Endothelial cell of umbilical vein (primary cell): ENCODE measurements around the gene AADAT. TPM values are rescaled to one million over a fixed set of nuclear protein-coding genes. Genes with fewer than 3 reads are reported as not detected.

Experiments used
- BruUV-seq: library from RNA; stranded (reverse); fragments of 400-500 nt; replicated peaks from 2 replicates; lab custom pipeline; 2021; lab: Mats Ljungman, UMichigan
- CTCF ChIA-PET: fragments of 300-600, 350-600 bp; sonication (Branson Sonifier 250); formaldehyde crosslinking; loops from one replicate; lab custom pipeline; 2021; ENCODE audit warnings: antibody characterized with exemption, inconsistent platforms; lab: Charles Lee
- POLR2A ChIA-PET: fragments of 300-600, 350-600 bp; sonication (Branson Sonifier 250); formaldehyde crosslinking; loops from one replicate; lab custom pipeline; 2021; ENCODE audit warnings: antibody characterized with exemption, inconsistent platforms; lab: Charles Lee
- DNase-seq: peaks from one replicate; pipeline ENCODE4 v3.0.0-alpha.2; 2011; ENCODE audit warnings: low read depth, low spot score
- FAIRE-seq: peaks from 2 replicates; lab custom pipeline; 2011; peaks lifted over from hg19 to GRCh38; lab: Jason Lieb, UNC
- H2AFZ ChIP-seq: 2 replicates; pipeline ENCODE4 v1.6.0; 2012; ENCODE audit warnings: low read depth, low read length, control low read depth, inconsistent platforms
- H3K27ac ChIP-seq: 2 replicates; pipeline ENCODE4 v1.5.1; 2011; ENCODE audit warnings: low read depth, mild to moderate bottlenecking, control low read depth, low read length, moderate library complexity; ENCODE audit not compliant: insufficient read depth
- H3K27me3 ChIP-seq, 2 experiments: 2 replicates each; pipeline versions ENCODE4 v1.6.0 to v1.6.1; 2011; ENCODE audit warnings: low read length in 2 of 2, mixed read lengths in 1 of 2; ENCODE audit not compliant: control insufficient read depth in 2 of 2, insufficient read depth in 2 of 2
- H3K36me3 ChIP-seq, 2 experiments: 2 replicates in 1 of 2; 3 replicates in 1 of 2; pipeline ENCODE4 v1.5.1; 2011; ENCODE audit warnings: low read length in 2 of 2, mild to moderate bottlenecking in 1 of 2, moderate library complexity in 1 of 2; ENCODE audit not compliant: control insufficient read depth in 2 of 2, insufficient read depth in 2 of 2; ENCODE audit errors: extremely low read depth in 1 of 2
- H3K4me1 ChIP-seq: 3 replicates; pipeline ENCODE4 v1.5.1; 2011; ENCODE audit warnings: mild to moderate bottlenecking, low read length; ENCODE audit not compliant: control insufficient read depth, insufficient read depth; ENCODE audit errors: extremely low read depth
- H3K4me2 ChIP-seq: 2 replicates; pipeline ENCODE4 v1.6.1; 2011; ENCODE audit warnings: low read length, control low read depth, mixed read lengths; ENCODE audit not compliant: insufficient read depth
- H3K4me3 ChIP-seq, 3 experiments: fragments of 200-600 bp in 1 of 3; sonication (generic), shearing (Covaris generic) in 1 of 3; replicated peaks in 1 of 3; 2 replicates each; pipeline ENCODE4 v1.5.1; 2011 to 2016; ENCODE audit warnings: control low read depth in 3 of 3, low read length in 3 of 3, mild to moderate bottlenecking in 2 of 3, inconsistent platforms in 1 of 3, low read depth in 1 of 3, moderate library complexity in 1 of 3; ENCODE audit not compliant: insufficient read depth in 1 of 3
- H3K79me2 ChIP-seq: 2 replicates; pipeline ENCODE4 v1.6.0; 2012; ENCODE audit warnings: low read length, inconsistent platforms; ENCODE audit not compliant: control insufficient read depth, insufficient read depth
- H3K9ac ChIP-seq: replicated peaks from 2 replicates; pipeline ENCODE3; 2011; ENCODE audit warnings: low read length, control low read depth; ENCODE audit not compliant: insufficient read depth; ENCODE audit errors: extremely low read depth
- H3K9me1 ChIP-seq: replicated peaks from 3 replicates; pipeline ENCODE4 v1.6.0; 2011; ENCODE audit warnings: mild to moderate bottlenecking, low read length; ENCODE audit not compliant: control insufficient read depth, insufficient read depth; ENCODE audit errors: extremely low read depth
- H3K9me3 ChIP-seq: replicated peaks from 2 replicates; pipeline ENCODE4 v1.5.1; 2012; ENCODE audit warnings: low read length, inconsistent platforms; ENCODE audit not compliant: control insufficient read depth, insufficient read depth
- H4K20me1 ChIP-seq: replicated peaks from 2 replicates; pipeline ENCODE3; 2011; ENCODE audit warnings: mild to moderate bottlenecking, low read length; ENCODE audit not compliant: control insufficient read depth, insufficient read depth; ENCODE audit errors: extremely low read depth
- GATA2 ChIP-seq: IDR thresholded peaks from 2 replicates; pipeline ENCODE4 v1.7.0; 2011; ENCODE audit warnings: low read depth, mild to moderate bottlenecking, moderate library complexity, mixed read lengths, low read length; ENCODE audit not compliant: insufficient read length, insufficient read depth
- POLR2A ChIP-seq: IDR thresholded peaks from 2 replicates; pipeline ENCODE4 v1.6.1; 2012; ENCODE audit warnings: low read depth, mild to moderate bottlenecking, control low read depth, low read length
- POLR2AphosphoS5 ChIP-seq: IDR thresholded peaks from 2 replicates; pipeline ENCODE4 v1.6.1; 2012; ENCODE audit warnings: low read depth, mild to moderate bottlenecking, control low read depth, low read length, moderate library complexity; ENCODE audit not compliant: insufficient read depth
- dilution Hi-C: fragments of 300-500 bp; cut with MboI; formaldehyde crosslinking; loops from one replicate; pipeline ENCODE4 v1.15.0; 2019; ENCODE audit warnings: low sequenced_read_pairs; ENCODE audit not compliant: extremely low pct_ligation_motif_present
- intact Hi-C: fragments of 100-400 bp; cut with micrococcal nuclease; formaldehyde crosslinking; loops from one replicate; pipeline ENCODE4 v1.10.0; 2022
- polyA plus RNA-seq, 4 experiments: library from polyadenylated mRNA; depleted of rRNA in 3 of 4; stranded (reverse) in 3 of 4; unstranded in 1 of 4; fragments of >200 nt; gene quantifications; 2 replicates each; pipeline versions ENCODE4 v1.2.1 to v1.2.3, GENCODE V29; 2011 to 2012; ENCODE audit warnings: missing spikeins in 1 of 4
- total RNA-seq: library from RNA; stranded (reverse); gene quantifications from 2 replicates; pipeline ENCODE4 v1.2.3, GENCODE V29; 2021
- TF ChIP-seq, protein P1 (sequence below): IDR thresholded peaks from 2 replicates; pipeline ENCODE4 v1.6.1; 2011; ENCODE audit not compliant: insufficient read depth, insufficient read length
- TF ChIP-seq, protein P2 (sequence below), 2 donors: IDR thresholded peaks; 1 replicate in 1 of 2; 2 replicates in 1 of 2; pipeline ENCODE4 v1.5.1; 2011; ENCODE audit warnings: low read length in 2 of 2, mild to moderate bottlenecking in 2 of 2, moderate library complexity in 2 of 2, control low read depth in 1 of 2, inconsistent platforms in 1 of 2, low read depth in 1 of 2; ENCODE audit not compliant: insufficient read depth in 1 of 2; ENCODE audit errors: extremely low read depth in 1 of 2

The AADAT gene
- total and polyA plus RNA-seq, 2 donors (not counting 3 experiments of a cell fraction or from before 2014, with no cell fraction given), result 1.8 to 2.5 TPM

DNA sequence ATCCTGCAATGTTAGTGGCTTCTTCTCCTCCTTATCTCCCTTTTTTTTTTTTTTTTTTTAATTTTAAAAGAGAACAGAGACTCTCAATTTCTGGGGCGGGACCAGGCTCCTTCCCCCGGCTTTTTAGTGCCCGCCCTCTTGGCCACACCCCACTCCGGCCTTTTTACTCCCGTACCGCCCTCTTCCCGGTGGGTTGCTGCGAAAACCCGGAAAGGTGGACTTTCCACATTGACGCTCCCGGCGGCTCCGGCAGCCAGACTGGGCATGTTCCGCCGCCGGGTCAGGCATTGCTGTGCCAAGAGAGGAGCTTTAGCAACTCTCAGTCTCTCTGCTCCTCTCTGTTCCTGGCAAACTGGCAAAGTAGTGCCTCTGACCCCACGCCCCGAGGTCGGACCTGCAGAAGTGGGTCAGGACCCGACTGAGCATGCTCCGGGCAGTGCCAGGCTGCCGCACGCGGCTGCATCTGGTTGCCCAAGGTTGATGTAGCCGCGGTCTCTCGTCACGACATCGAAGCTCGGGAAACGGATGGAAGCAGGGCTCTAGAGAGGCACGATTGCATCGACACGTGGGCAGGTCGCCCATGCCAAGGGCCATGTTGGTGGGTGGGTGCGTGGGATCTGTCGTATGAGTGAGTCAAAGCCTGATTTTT lies 62.5 kb downstream of the AADAT start:
- peaks cover 26 to 55% of the 10 kb centered on the region in 2 experiments for H3K27me3 ChIP-seq
- CTCF ChIA-PET, result interaction anchor here (1.0 to 1.2 kb wide), 2 partner anchors 217 to 414 kb away, joined by 4 to 5 read pairs; no protein-coding TSS in a partner anchor
- intact Hi-C loops, result loop anchor here (1.0 kb wide), 2 partner anchors 407 to 415 kb away; partner anchors contain the start of genes CLCN3 and NEK1
- dilution Hi-C loops, result no loop called here
- no peaks in the 10 kb centered on the region for H3K36me3 ChIP-seq
- H4K20me1 ChIP-seq, result no peaks in the 10 kb centered on the region
- peak overlapping the region; percentile 99 for H3K4me2 ChIP-seq
- POLR2A ChIA-PET, result no interaction called here
- FAIRE-seq, result peak; percentile 79
- H3K4me1 ChIP-seq, result peaks cover 11% of the 10 kb centered on the region
- no peak for TF ChIP-seq GATA2
- TF ChIP-seq, protein P1, sequence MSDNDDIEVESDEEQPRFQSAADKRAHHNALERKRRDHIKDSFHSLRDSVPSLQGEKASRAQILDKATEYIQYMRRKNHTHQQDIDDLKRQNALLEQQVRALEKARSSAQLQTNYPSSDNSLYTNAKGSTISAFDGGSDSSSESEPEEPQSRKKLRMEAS, result peak; percentile 73
- peak overlapping the region; percentile 37 to 93 (median 92) for H3K4me3 ChIP-seq
- peak overlapping the region; percentile 100 for H2AFZ ChIP-seq
- H3K9ac ChIP-seq, result peak overlapping the region; percentile 75
- no peak overlapping the region for H3K27ac ChIP-seq
- BruUV-seq, result no TSS peak
- H3K79me2 ChIP-seq, result no peaks in the 10 kb centered on the region
- no peaks in the 10 kb centered on the region for H3K9me1 ChIP-seq
- H3K9me3 ChIP-seq, result no peaks in the 10 kb centered on the region
- peak; percentile 86 for DNase-seq

DNA sequence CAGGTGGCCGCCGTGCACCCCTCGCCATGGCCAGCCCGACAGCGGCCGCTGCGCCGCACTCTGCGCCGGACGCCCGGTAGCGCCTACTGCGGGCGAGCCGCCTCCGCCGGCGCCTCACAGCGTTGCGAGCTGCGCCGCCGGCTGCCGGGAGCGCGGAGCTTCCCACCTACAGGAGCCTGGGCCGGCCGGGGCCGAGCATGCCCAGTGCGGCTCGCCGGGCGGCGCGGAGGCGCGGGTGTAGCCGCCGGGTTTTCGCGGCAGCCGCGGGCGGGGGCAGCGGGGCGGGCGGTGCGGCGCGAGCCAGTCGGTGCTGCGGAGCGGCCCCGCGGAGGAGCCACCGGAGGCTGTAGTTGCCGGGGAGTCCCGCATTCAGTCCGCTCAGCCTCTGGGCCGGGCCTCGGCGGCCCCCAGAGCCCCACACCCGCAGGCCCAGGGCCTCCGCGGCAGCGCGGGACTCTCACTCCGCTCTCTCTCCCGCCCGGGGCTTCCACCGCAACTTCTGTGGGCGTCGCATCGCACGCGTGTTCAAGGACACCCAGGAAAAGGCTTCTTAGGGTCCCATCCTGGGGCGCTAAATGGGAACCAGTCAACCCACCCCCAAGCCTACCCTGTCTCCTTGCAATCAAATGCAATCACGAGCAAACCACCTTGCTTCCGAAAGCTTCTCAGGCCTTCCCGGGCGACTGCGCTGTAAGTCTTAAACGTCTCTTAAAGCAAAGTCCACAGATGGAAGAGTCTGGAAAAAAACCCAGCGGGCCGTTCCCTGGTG lies 63.3 kb downstream of the AADAT start, which contains the start of gene MFAP3L:
Gene MFAP3L, minus strand, starts transcription at position 143 of the 769 bp plus-strand sequence. CDS start 20,518 bp downstream, outside the sequence.
- H3K27me3 ChIP-seq, result peaks cover 26 to 55% of the 10 kb centered on the region in 2 experiments
- no peaks in the 10 kb centered on the region for H3K36me3 ChIP-seq
- ChIA-PET POLR2A (no interaction called here), CTCF (interaction anchor here (1.0 to 2.2 kb wide), 4 partner anchors 21 to 413 kb away, joined by 3 to 8 read pairs (median 4); no protein-coding TSS in a partner anchor)
- H3K79me2 ChIP-seq, result no peaks in the 10 kb centered on the region
- BruUV-seq, result TSS peak; percentile 85
- intact Hi-C loops, result loop anchor here (1.0 kb wide), 3 partner anchors 64 to 414 kb away; partner anchors contain the start of genes CLCN3 and NEK1
- dilution Hi-C loops, result no loop called here
- DNase-seq, result peak; percentile 81
- H3K4me3 ChIP-seq, result peak within 1 kb of the TSS; percentile 75 to 93 (median 92)
- TF ChIP-seq POLR2A (no peak), GATA2 (no peak), POLR2AphosphoS5 (peak; percentile 39)
- TF ChIP-seq, protein P2, sequence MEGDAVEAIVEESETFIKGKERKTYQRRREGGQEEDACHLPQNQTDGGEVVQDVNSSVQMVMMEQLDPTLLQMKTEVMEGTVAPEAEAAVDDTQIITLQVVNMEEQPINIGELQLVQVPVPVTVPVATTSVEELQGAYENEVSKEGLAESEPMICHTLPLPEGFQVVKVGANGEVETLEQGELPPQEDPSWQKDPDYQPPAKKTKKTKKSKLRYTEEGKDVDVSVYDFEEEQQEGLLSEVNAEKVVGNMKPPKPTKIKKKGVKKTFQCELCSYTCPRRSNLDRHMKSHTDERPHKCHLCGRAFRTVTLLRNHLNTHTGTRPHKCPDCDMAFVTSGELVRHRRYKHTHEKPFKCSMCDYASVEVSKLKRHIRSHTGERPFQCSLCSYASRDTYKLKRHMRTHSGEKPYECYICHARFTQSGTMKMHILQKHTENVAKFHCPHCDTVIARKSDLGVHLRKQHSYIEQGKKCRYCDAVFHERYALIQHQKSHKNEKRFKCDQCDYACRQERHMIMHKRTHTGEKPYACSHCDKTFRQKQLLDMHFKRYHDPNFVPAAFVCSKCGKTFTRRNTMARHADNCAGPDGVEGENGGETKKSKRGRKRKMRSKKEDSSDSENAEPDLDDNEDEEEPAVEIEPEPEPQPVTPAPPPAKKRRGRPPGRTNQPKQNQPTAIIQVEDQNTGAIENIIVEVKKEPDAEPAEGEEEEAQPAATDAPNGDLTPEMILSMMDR (IDR thresholded peaks at IDR 0.05; ENCODE audit: extremely low read depth in 1 of 2, insufficient read depth in 1 of 2, low read depth in 1 of 2, low read length in 2 of 2), result no peak
- H3K4me2 ChIP-seq, result peak within 1 kb of the TSS; percentile 99
- H3K27ac ChIP-seq, result peak within 1 kb of the TSS; percentile 15
- no peaks in the 10 kb centered on the region for H3K9me3 ChIP-seq
- H3K9ac ChIP-seq, result peak within 1 kb of the TSS; percentile 75
- peaks cover 11% of the 10 kb centered on the region for H3K4me1 ChIP-seq
- H4K20me1 ChIP-seq, result no peaks in the 10 kb centered on the region
- H3K9me1 ChIP-seq, result no peaks in the 10 kb centered on the region
- peak; percentile 62 for FAIRE-seq
- H2AFZ ChIP-seq, result peak within 1 kb of the TSS; percentile 100
